Measurements from ENCODE around the gene C15orf40. TPM values are rescaled to one million over a fixed set of nuclear protein-coding genes. Genes with fewer than 3 reads are reported as not detected.

The C15orf40 gene
- total and polyA plus RNA-seq, 9 of the 15 experiments (the other 6 are each of a cell fraction or from before 2014, with no cell fraction given) = 15.9 to 52.0 (median 27.0) TPM

DNA sequence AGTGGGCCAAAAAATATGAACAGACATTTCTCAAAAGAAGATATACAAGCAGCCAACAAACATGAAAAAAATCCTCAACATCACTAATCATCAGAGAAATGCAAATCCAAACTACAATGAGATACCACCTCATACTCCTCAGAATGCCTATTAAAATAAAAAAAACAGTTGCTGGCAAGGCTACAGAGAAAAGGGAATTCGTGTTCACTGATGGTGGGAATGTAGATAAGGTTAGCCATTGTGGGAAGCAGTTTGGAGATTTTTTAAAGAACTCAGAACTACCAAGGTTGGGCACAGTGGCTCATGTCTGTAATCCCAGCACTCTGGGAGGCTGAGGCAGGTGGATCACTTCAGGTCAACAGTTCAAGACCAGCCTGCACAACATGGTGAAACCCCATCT, 27.8 kb upstream of the C15orf40 start:
- ChIA-PET CTCF (ENCODE audit: low intra/inter-chr PET ratio) (no interaction called here), POLR2A (no interaction called here)
- in situ Hi-C loops (cut with MboI) = no loop called here
- no TSS peak for BruUV-seq (replicated peaks)
- ATAC-seq (no peak), DNase-seq (ENCODE audit: extremely low read depth in 1 of 4, low spot score in 3 of 4) (no peak), FAIRE-seq (no peak)
- intact Hi-C loops (cut with micrococcal nuclease) = no loop called here
- Histone ChIP-seq H3K9ac (ENCODE audit: insufficient read depth in 1 of 2, low read depth in 2 of 2, low read length in 2 of 2) (no peak overlapping the region), H3K9me3 (replicated peaks; ENCODE audit: control insufficient read depth, insufficient read depth, low read depth, low read length) (no peaks in the 10 kb centered on the region), H3K27me3 (ENCODE audit: control insufficient read depth in 2 of 2, insufficient read depth in 2 of 2, low read length in 2 of 2) (no peaks in the 10 kb centered on the region), H3K9me1 (ENCODE audit: control insufficient read depth, insufficient read depth, low read length) (no peaks in the 10 kb centered on the region), H3K4me1 (replicated peaks in 1 of 2; ENCODE audit: control insufficient read depth in 2 of 2, insufficient read depth in 2 of 2, low read length in 2 of 2) (no peaks in the 10 kb centered on the region; a peak in 1 of 5 replicates), H3K4me3 (no peak overlapping the region), H4K20me1 (replicated peaks; ENCODE audit: control insufficient read depth, insufficient read depth, low read length) (no peaks in the 10 kb centered on the region), H3K4me2 (ENCODE audit: insufficient read depth, low read length) (no peak overlapping the region), H2AFZ (ENCODE audit: low read depth, low read length) (no peak overlapping the region), H3K27ac (ENCODE audit: extremely low read depth, low read depth, low read length) (no peak overlapping the region), H3K79me2 (ENCODE audit: control insufficient read depth, insufficient read depth, low read length) (peaks cover 83% of the 10 kb centered on the region), H3K36me3 (ENCODE audit: control insufficient read depth, insufficient read depth, low read length) (peaks cover 76% of the 10 kb centered on the region)
- 25% methylated on average over 1 of the region's 1 CpG for WGBS (ENCODE audit: insufficient coverage, low coverage, missing lambda C conversion rate)
- peak; percentile 53 for TF ChIP-seq RBM25 (IDR thresholded peaks at IDR 0.05; ENCODE audit: low read depth, low read length, severe bottlenecking)
- TF ChIP-seq ZSCAN29 (IDR thresholded peaks at IDR 0.05) = no peak

DNA sequence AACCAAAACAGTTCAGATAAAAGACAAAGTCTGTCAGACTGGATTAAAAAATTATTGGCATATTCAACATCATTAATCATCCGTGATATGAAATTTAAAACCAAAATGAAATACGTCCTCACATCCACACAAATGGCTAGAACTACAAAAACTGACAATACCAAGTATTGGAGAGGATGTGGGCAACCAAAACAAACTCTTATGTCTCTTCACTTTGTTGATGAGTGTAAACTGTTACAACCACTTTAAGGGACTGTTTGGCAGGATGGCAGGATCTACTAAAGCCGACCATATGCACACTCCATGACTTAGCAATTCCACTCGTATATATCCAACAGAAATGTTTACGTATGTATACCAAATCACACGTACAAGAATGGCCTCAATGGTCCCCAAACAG, 24.8 kb upstream of the C15orf40 start:
- no TSS peak for BruUV-seq (replicated peaks)
- Histone ChIP-seq H3K79me2 (ENCODE audit: control insufficient read depth, insufficient read depth, low read length) (peaks cover 94% of the 10 kb centered on the region), H2AFZ (ENCODE audit: low read depth, low read length) (no peak overlapping the region), H3K27ac (ENCODE audit: extremely low read depth, low read depth, low read length) (no peak overlapping the region), H3K9me1 (ENCODE audit: control insufficient read depth, insufficient read depth, low read length) (no peaks in the 10 kb centered on the region), H3K27me3 (ENCODE audit: control insufficient read depth in 2 of 2, insufficient read depth in 2 of 2, low read length in 2 of 2) (no peaks in the 10 kb centered on the region), H3K4me2 (ENCODE audit: insufficient read depth, low read length) (no peak overlapping the region), H3K9me3 (replicated peaks; ENCODE audit: control insufficient read depth, insufficient read depth, low read depth, low read length) (no peaks in the 10 kb centered on the region), H3K4me1 (replicated peaks in 1 of 2; ENCODE audit: control insufficient read depth in 2 of 2, insufficient read depth in 2 of 2, low read length in 2 of 2) (no peaks in the 10 kb centered on the region; a peak in 1 of 5 replicates), H3K9ac (ENCODE audit: insufficient read depth in 1 of 2, low read depth in 2 of 2, low read length in 2 of 2) (no peak overlapping the region), H3K4me3 (no peak overlapping the region), H3K36me3 (ENCODE audit: control insufficient read depth, insufficient read depth, low read length) (peaks cover 68% of the 10 kb centered on the region), H4K20me1 (replicated peaks; ENCODE audit: control insufficient read depth, insufficient read depth, low read length) (no peaks in the 10 kb centered on the region)
- in situ Hi-C loops (cut with MboI) = no loop called here
- CTCF ChIA-PET (ENCODE audit: low intra/inter-chr PET ratio) = no interaction called here
- intact Hi-C loops (cut with micrococcal nuclease) = no loop called here
- ATAC-seq (no peak), DNase-seq (ENCODE audit: extremely low read depth in 1 of 4, low spot score in 3 of 4) (no peak), FAIRE-seq (no peak)
- WGBS (ENCODE audit: insufficient coverage, low coverage, missing lambda C conversion rate) = 86% methylated on average over 6 of the region's 6 CpGs
- POLR2A ChIA-PET = no interaction called here
- TF ChIP-seq SIX5 (IDR thresholded peaks at IDR 0.05; ENCODE audit: borderline replicate concordance in 1 of 2, insufficient read depth in 1 of 2, low read depth in 1 of 2, low read length in 2 of 2) (no peak), NFYB (IDR thresholded peaks at IDR 0.05; ENCODE audit: extremely low read depth, insufficient read length) (no peak), HNRNPK (IDR thresholded peaks at IDR 0.05; ENCODE audit: low read depth, low read length, poor library complexity, severe bottlenecking) (no peak), KAT2B (IDR thresholded peaks at IDR 0.05; ENCODE audit: low read depth, low read length) (no peak), TFAM (CRISPR knock-in tag; conservative IDR thresholded peaks at IDR 0.05) (no peak), CBX1 (IDR thresholded peaks at IDR 0.05; ENCODE audit: low read depth) (no peak), KAT7 (CRISPR knock-in tag; IDR thresholded peaks at IDR 0.05; ENCODE audit: borderline replicate concordance) (no peak), YY1 (IDR thresholded peaks at IDR 0.05; ENCODE audit: borderline replicate concordance in 1 of 3, control insufficient read depth in 1 of 3, extremely low read depth in 1 of 3, insufficient read depth in 3 of 3, insufficient read length in 1 of 3, insufficient replicate concordance in 2 of 3, low read depth in 1 of 3, low read length in 2 of 3) (no peak)

Measured in K562 (cell line).